GM23248 (cell line): ENCODE data around the gene PES1.

Source experiments
- EZH2 ChIP-seq: fragments of 200-600 bp; sonication (generic); IDR thresholded peaks from 2 replicates; pipeline ENCODE4 v1.6.1; 2018; ENCODE audit warnings: antibody characterized with exemption, mild to moderate bottlenecking; ENCODE audit not compliant: insufficient read depth, poor library complexity, severe bottlenecking
- EZH2phosphoT487 ChIP-seq: fragments of 200-600 bp; sonication (generic); IDR thresholded peaks from 2 replicates; pipeline ENCODE4 v1.6.1; 2018; ENCODE audit warnings: antibody characterized with exemption, moderate library complexity, mild to moderate bottlenecking, low read depth; ENCODE audit not compliant: insufficient read depth

- TF ChIP-seq EZH2phosphoT487 (no peak), EZH2 (no peak)
Observed at GRCh38 chr22:30637701-30638114, 46.0 kb upstream of the PES1 start.
